HEK293 (cell line): ENCODE data around the gene PIP4K2B.
A peak's percentile ranks its signal among the peaks of the same experiment; 100 is the strongest.

Source experiments
- CTCF ChIA-PET: fragments of 350-600 bp; formaldehyde crosslinking; extraction: SDS; loops from one replicate; lab custom pipeline; 2021; ENCODE audit warnings: antibody characterized with exemption; lab: Yijun Ruan, JAX
- POLR2A ChIA-PET: fragments of 300-600 bp; formaldehyde crosslinking; extraction: SDS; loops from one replicate; lab custom pipeline; 2020; ENCODE audit warnings: antibody characterized with exemption, inconsistent platforms; lab: Yijun Ruan, JAX
- H3K27ac ChIP-seq: fragments of 200-500 bp; sonication (Bioruptor generic); 2 replicates; pipeline ENCODE4 v1.5.1; 2014; ENCODE audit warnings: low read depth, low read length, control low read depth, inconsistent platforms; ENCODE audit errors: extremely low read depth
- H3K36me3 ChIP-seq, 2 experiments: fragments of 200-500 bp in 1 of 2; sonication (Bioruptor generic) in 1 of 2; 1 replicate in 1 of 2; 2 replicates in 1 of 2; pipeline ENCODE4 v1.5.1; 2014 to 2017; ENCODE audit warnings: inconsistent platforms in 2 of 2, low read length in 2 of 2; ENCODE audit not compliant: control insufficient read depth in 2 of 2, insufficient read depth in 1 of 2
- H3K4me1 ChIP-seq: fragments of 200-500 bp; sonication (Bioruptor generic); 2 replicates; pipeline ENCODE4 v1.5.1; 2014; ENCODE audit warnings: mild to moderate bottlenecking, low read length, inconsistent platforms; ENCODE audit not compliant: control insufficient read depth, insufficient read depth
- H3K4me3 ChIP-seq: 2 replicates; pipeline ENCODE4 v1.5.1; 2011; ENCODE audit warnings: low read depth, mild to moderate bottlenecking, control low read depth, low read length, moderate library complexity
- H3K9me3 ChIP-seq: fragments of 200-500 bp; sonication (Bioruptor generic); 2 replicates; pipeline ENCODE4 v1.5.1; 2014; ENCODE audit warnings: low read depth, low read length, inconsistent platforms; ENCODE audit not compliant: control insufficient read depth, insufficient read depth
- CTCF ChIP-seq: fragments of 450-650 bp; formaldehyde crosslinking; IDR thresholded peaks from 2 replicates; pipeline ENCODE4 v1.5.1; 2016; ENCODE audit warnings: missing biosample characterization, missing genetic modification characterization
- EGR2 ChIP-seq: fragments of 450-650 bp; formaldehyde crosslinking; IDR thresholded peaks from 2 replicates; pipeline ENCODE4 v1.5.1; 2016; ENCODE audit warnings: low read depth, missing biosample characterization, missing genetic modification characterization
- HIC1 ChIP-seq: fragments of 450-650 bp; formaldehyde crosslinking; IDR thresholded peaks from 2 replicates; pipeline ENCODE4 v1.5.1; 2016; ENCODE audit warnings: missing biosample characterization, missing genetic modification characterization
- KLF1 ChIP-seq: fragments of 450-650 bp; formaldehyde crosslinking; IDR thresholded peaks from 2 replicates; pipeline ENCODE4 v1.5.1; 2016; ENCODE audit warnings: missing biosample characterization, missing genetic modification characterization
- KLF16 ChIP-seq: fragments of 450-650 bp; formaldehyde crosslinking; IDR thresholded peaks from 2 replicates; pipeline ENCODE4 v1.5.1; 2017; ENCODE audit warnings: missing biosample characterization, missing genetic modification characterization
- KLF17 ChIP-seq: fragments of 450-650 bp; formaldehyde crosslinking; IDR thresholded peaks from 2 replicates; pipeline ENCODE4 v1.5.1; 2016; ENCODE audit warnings: missing biosample characterization, missing genetic modification characterization
- KLF8 ChIP-seq: fragments of 450-650 bp; formaldehyde crosslinking; IDR thresholded peaks from 2 replicates; pipeline ENCODE4 v1.5.1; 2016; ENCODE audit warnings: missing biosample characterization, missing genetic modification characterization
- KLF9 ChIP-seq: fragments of 450-650 bp; formaldehyde crosslinking; IDR thresholded peaks from 2 replicates; pipeline ENCODE4 v1.5.1; 2016; ENCODE audit warnings: missing biosample characterization, missing genetic modification characterization, low read depth
- PBX3 ChIP-seq: sonication (generic); formaldehyde crosslinking; IDR thresholded peaks from 2 replicates; pipeline ENCODE4 v1.8.1; 2022; ENCODE audit warnings: mild to moderate bottlenecking, moderate library complexity, missing genetic modification reagents
- ZBTB10 ChIP-seq: fragments of 450-650 bp; formaldehyde crosslinking; IDR thresholded peaks from 2 replicates; pipeline ENCODE4 v1.5.1; 2016; ENCODE audit warnings: missing biosample characterization, missing genetic modification characterization
- ZBTB26 ChIP-seq: fragments of 450-650 bp; formaldehyde crosslinking; optimal IDR thresholded peaks from 2 replicates; pipeline ENCODE3; 2016; ENCODE audit warnings: missing biosample characterization, mild to moderate bottlenecking, missing genetic modification characterization
- ZNF155 ChIP-seq: fragments of 450-650 bp; formaldehyde crosslinking; IDR thresholded peaks from 2 replicates; pipeline ENCODE4 v1.5.1; 2016; ENCODE audit warnings: missing biosample characterization, missing genetic modification characterization
- ZNF16 ChIP-seq: fragments of 450-650 bp; formaldehyde crosslinking; IDR thresholded peaks from 2 replicates; pipeline ENCODE4 v1.5.1; 2016; ENCODE audit warnings: low read depth, missing biosample characterization, missing genetic modification characterization
- ZNF169 ChIP-seq: fragments of 450-650 bp; formaldehyde crosslinking; IDR thresholded peaks from 2 replicates; pipeline ENCODE4 v1.5.1; 2016; ENCODE audit warnings: missing biosample characterization, missing genetic modification characterization
- ZNF341 ChIP-seq: fragments of 450-650 bp; formaldehyde crosslinking; IDR thresholded peaks from 2 replicates; pipeline ENCODE4; 2016; ENCODE audit warnings: low read depth, missing biosample characterization, missing genetic modification characterization
- ZNF600 ChIP-seq: fragments of 450-650 bp; formaldehyde crosslinking; IDR thresholded peaks from 2 replicates; pipeline ENCODE4 v1.5.1; 2016; ENCODE audit warnings: missing biosample characterization, missing genetic modification characterization
- ZNF621 ChIP-seq: fragments of 450-650 bp; formaldehyde crosslinking; IDR thresholded peaks from 2 replicates; pipeline ENCODE4 v1.5.1; 2017; ENCODE audit warnings: missing biosample characterization, missing genetic modification characterization
- ZNF664 ChIP-seq: fragments of 450-650 bp; formaldehyde crosslinking; IDR thresholded peaks from 2 replicates; pipeline ENCODE4 v1.5.1; 2016; ENCODE audit warnings: missing biosample characterization, missing genetic modification characterization
- ZNF677 ChIP-seq: fragments of 450-650 bp; IDR thresholded peaks from 2 replicates; pipeline ENCODE4 v1.5.0; 2018; ENCODE audit warnings: missing biosample characterization, mild to moderate bottlenecking, missing genetic modification characterization, moderate library complexity
- ZNF704 ChIP-seq: fragments of 450-650 bp; formaldehyde crosslinking; IDR thresholded peaks from 2 replicates; pipeline ENCODE4 v1.5.1; 2016; ENCODE audit warnings: missing biosample characterization, missing genetic modification characterization
- ZNF707 ChIP-seq: fragments of 450-650 bp; formaldehyde crosslinking; IDR thresholded peaks from 2 replicates; pipeline ENCODE4 v1.5.1; 2016; ENCODE audit warnings: missing biosample characterization, missing genetic modification characterization
- ZSCAN30 ChIP-seq: fragments of 450-650 bp; IDR thresholded peaks from 2 replicates; pipeline ENCODE4 v1.5.1; 2018; ENCODE audit warnings: missing biosample characterization, mild to moderate bottlenecking, missing genetic modification characterization, moderate library complexity

PIP4K2B gene

GRCh38 chr17:38730526-38731379 lies 68.6 kb downstream of the PIP4K2B start (continued):
- TF ChIP-seq KLF8 (peak; percentile 68; the same call in 1 of the 2 replicates), KLF17 (tag by site-specific recombination) (peak; percentile 84), ZNF600 (peak; percentile 95), ZNF16 (no peak), ZNF169 (no peak), ZBTB10 (tag by site-specific recombination) (peak; percentile 66; the same call in 1 of the 2 replicates), ZNF155 (no peak), ZNF341 (tag by site-specific recombination) (peak; percentile 56; the same call in 1 of the 2 replicates), HIC1 (tag by site-specific recombination) (no peak), ZNF704 (tag by site-specific recombination) (no peak), ZBTB26 (peak; percentile 40), EGR2 (tag by site-specific recombination) (peak; percentile 83), KLF1 (tag by site-specific recombination) (peak; percentile 32; the same call in 1 of the 2 replicates), ZNF707 (tag by site-specific recombination) (no peak; the same call in 1 of the 2 replicates), ZNF664 (no peak), ZNF621 (tag by site-specific recombination) (no peak)

GRCh38 chr17:38729886-38730525 lies 69.3 kb downstream of the PIP4K2B start, which contains the start of gene CISD3:
TSS of gene CISD3 (plus strand) at chr17:38730341. CDS start at chr17:38730359, 18 bp downstream.
- Histone ChIP-seq H3K4me3 (peak within 1 kb of the TSS; percentile 67), H3K36me3 (peaks cover 10 to 42% of the 10 kb centered on the region in 2 experiments), H3K9me3 (no peaks in the 10 kb centered on the region), H3K4me1 (peaks cover 5% of the 10 kb centered on the region), H3K27ac (peak within 1 kb of the TSS; percentile 67)
- ChIA-PET CTCF (interaction anchor here (0.5 to 3.1 kb wide), 8 partner anchors 11 to 735 kb away, joined by 3 to 17 read pairs (median 4); no protein-coding TSS in a partner anchor), POLR2A (interaction anchor here (0.7 to 2.3 kb wide), 11 partner anchors 11 to 53 kb away, joined by 3 to 18 read pairs (median 6); partner anchors contain the start of genes MLLT6 and PSMB3)
- TF ChIP-seq ZSCAN30 (peak; percentile 66; the same call in 1 of the 2 replicates), ZNF677 (0 out of 2 replicates have a peak, but pooled peaks have one; percentile 32), CTCF (tag by site-specific recombination) (0 out of 2 replicates have a peak, but pooled peaks have one; percentile 24), KLF9 (tag by site-specific recombination) (0 out of 2 replicates have a peak, but pooled peaks have one; percentile 14), KLF16 (tag by site-specific recombination) (peak; percentile 58; the same call in 1 of the 2 replicates), PBX3 (peak; percentile 78)
